WTC11 (cell line): Measurements from ENCODE around the gene RETREG1. TPM values are rescaled to one million over a fixed set of nuclear protein-coding genes. Genes with fewer than 3 reads are reported as not detected.

Source experiments
- ATAC-seq: fragments of 200-7000 bp; cut with Tn5 transposase; 2 replicates; pipeline ENCODE4 v1.10.0; 2021; ENCODE audit warnings: mild to moderate bottlenecking, moderate library complexity
- CTCF ChIA-PET: fragments of 300-600 bp; sonication (Branson Sonifier 250); formaldehyde crosslinking; loops from one replicate; lab custom pipeline; 2021; ENCODE audit warnings: antibody characterized with exemption; lab: Charles Lee
- POLR2A ChIA-PET: fragments of 350-600 bp; sonication (Branson Sonifier 250); formaldehyde crosslinking; loops from one replicate; lab custom pipeline; 2021; ENCODE audit warnings: antibody characterized with exemption; lab: Charles Lee
- DNase-seq: peaks from one replicate; pipeline ENCODE4 v3.0.0; 2021; ENCODE audit warnings: low spot score
- H3K27ac Mint-ChIP-seq: 2 replicates; pipeline ENCODE4 v1.8.0; 2021; ENCODE audit warnings: mixed read lengths
- H3K27me3 Mint-ChIP-seq: 2 replicates; pipeline ENCODE4 v1.8.0; 2021; ENCODE audit warnings: low read depth, mild to moderate bottlenecking, moderate library complexity, mixed read lengths
- H3K36me3 Mint-ChIP-seq: 2 replicates; pipeline ENCODE4 v1.8.0; 2021; ENCODE audit warnings: mixed read lengths
- H3K4me1 Mint-ChIP-seq: 2 replicates; pipeline ENCODE4 v1.8.0; 2022; ENCODE audit warnings: mixed read lengths
- H3K4me3 Mint-ChIP-seq: 2 replicates; pipeline ENCODE4 v1.8.0; 2021; ENCODE audit warnings: mild to moderate bottlenecking, moderate library complexity, mixed read lengths
- H3K9me3 Mint-ChIP-seq: 2 replicates; pipeline ENCODE4 v1.8.0; 2021; ENCODE audit warnings: mixed read lengths
- AR ChIP-seq: fragments of 250-450 bp; sonication (Bioruptor Pico); IDR thresholded peaks from 2 replicates; pipeline ENCODE4 v1.9.0; 2021; ENCODE audit warnings: mild to moderate bottlenecking
- ATF3 ChIP-seq: sonication (generic); formaldehyde crosslinking; conservative IDR thresholded peaks from 2 replicates; pipeline ENCODE4 v1.8.1; 2022; ENCODE audit warnings: mild to moderate bottlenecking, missing genetic modification reagents
- CREM ChIP-seq: sonication (generic); formaldehyde crosslinking; IDR thresholded peaks from 2 replicates; pipeline ENCODE4 v1.8.1; 2022; ENCODE audit warnings: mild to moderate bottlenecking, missing genetic modification reagents, moderate library complexity
- E2F5 ChIP-seq: sonication (generic); formaldehyde crosslinking; IDR thresholded peaks from 2 replicates; pipeline ENCODE4 v1.8.1; 2022; ENCODE audit warnings: mild to moderate bottlenecking, moderate library complexity, missing genetic modification reagents
- EMX1 ChIP-seq: fragments of 250-450 bp; sonication (Bioruptor Pico); IDR thresholded peaks from 2 replicates; pipeline ENCODE4 v1.8.0; 2021; ENCODE audit warnings: mild to moderate bottlenecking
- ESRRA ChIP-seq: sonication (generic); formaldehyde crosslinking; IDR thresholded peaks from 2 replicates; pipeline ENCODE4 v1.8.1; 2022; ENCODE audit warnings: mild to moderate bottlenecking, missing genetic modification reagents, borderline replicate concordance
- FOXP1 ChIP-seq: sonication (generic); formaldehyde crosslinking; IDR thresholded peaks from 2 replicates; pipeline ENCODE4 v1.8.0; 2022; ENCODE audit warnings: missing genetic modification reagents, mild to moderate bottlenecking, moderate library complexity, borderline replicate concordance
- MLX ChIP-seq: sonication (generic); formaldehyde crosslinking; IDR thresholded peaks from 2 replicates; pipeline ENCODE4 v1.8.1; 2023; ENCODE audit warnings: mild to moderate bottlenecking, missing genetic modification reagents, moderate library complexity
- MYBL2 ChIP-seq: sonication (generic); formaldehyde crosslinking; IDR thresholded peaks from 2 replicates; pipeline ENCODE4 v1.8.1; 2023; ENCODE audit warnings: mild to moderate bottlenecking, moderate library complexity, missing genetic modification reagents
- NR1H2 ChIP-seq: sonication (generic); formaldehyde crosslinking; IDR thresholded peaks from 2 replicates; pipeline ENCODE4 v1.9.0; 2021; ENCODE audit warnings: mild to moderate bottlenecking, moderate library complexity, missing genetic modification reagents
- NR2C2 ChIP-seq: sonication (generic); formaldehyde crosslinking; IDR thresholded peaks from 2 replicates; pipeline ENCODE4 v1.8.0; 2022; ENCODE audit warnings: mild to moderate bottlenecking, missing genetic modification reagents
- NR3C1 ChIP-seq: sonication (generic); formaldehyde crosslinking; conservative IDR thresholded peaks from 2 replicates; pipeline ENCODE4 v1.8.1; 2023; ENCODE audit warnings: low read depth, mild to moderate bottlenecking, missing genetic modification reagents
- OVOL2 ChIP-seq: fragments of 250-450 bp; sonication (Bioruptor Pico); IDR thresholded peaks from 2 replicates; pipeline ENCODE4 v1.9.0; 2021; ENCODE audit warnings: mild to moderate bottlenecking, borderline replicate concordance
- SMAD3 ChIP-seq: sonication (generic); formaldehyde crosslinking; IDR thresholded peaks from 2 replicates; pipeline ENCODE4 v1.8.0; 2022; ENCODE audit warnings: missing genetic modification reagents, mild to moderate bottlenecking, borderline replicate concordance
- TEAD1 ChIP-seq: sonication (generic); formaldehyde crosslinking; IDR thresholded peaks from 2 replicates; pipeline ENCODE4 v1.8.0; 2022; ENCODE audit warnings: mild to moderate bottlenecking, missing genetic modification reagents
- ZNF396 ChIP-seq: fragments of 250-450 bp; sonication (Bioruptor Pico); IDR thresholded peaks from 2 replicates; pipeline ENCODE4 v1.8.0; 2021; ENCODE audit warnings: mild to moderate bottlenecking, moderate library complexity, borderline replicate concordance
- ZNF671 ChIP-seq: fragments of 250-450 bp; sonication (Bioruptor Pico); IDR thresholded peaks from 2 replicates; pipeline ENCODE4 v1.8.0; 2021; ENCODE audit warnings: mild to moderate bottlenecking
- ZSCAN18 ChIP-seq: fragments of 250-450 bp; sonication (Bioruptor Pico); IDR thresholded peaks from 2 replicates; pipeline ENCODE4 v2.1.2; 2022; ENCODE audit warnings: mild to moderate bottlenecking, moderate library complexity
- total RNA-seq: library from RNA; stranded (reverse); gene quantifications from 3 replicates; pipeline ENCODE4 v1.2.3, GENCODE V29; 2021
- TF ChIP-seq, protein P1 (sequence below): sonication (generic); formaldehyde crosslinking; IDR thresholded peaks from 2 replicates; pipeline ENCODE4 v1.8.1; 2023; ENCODE audit warnings: mild to moderate bottlenecking, missing genetic modification reagents, borderline replicate concordance
- TF ChIP-seq, protein P2 (sequence below): fragments of 250-450 bp; sonication (Bioruptor Pico); IDR thresholded peaks from 2 replicates; pipeline ENCODE4 v1.8.0; 2021; ENCODE audit warnings: mild to moderate bottlenecking

The RETREG1 gene
- total RNA-seq, 1 experiment from 2014 or later, result 2.2 TPM

DNA sequence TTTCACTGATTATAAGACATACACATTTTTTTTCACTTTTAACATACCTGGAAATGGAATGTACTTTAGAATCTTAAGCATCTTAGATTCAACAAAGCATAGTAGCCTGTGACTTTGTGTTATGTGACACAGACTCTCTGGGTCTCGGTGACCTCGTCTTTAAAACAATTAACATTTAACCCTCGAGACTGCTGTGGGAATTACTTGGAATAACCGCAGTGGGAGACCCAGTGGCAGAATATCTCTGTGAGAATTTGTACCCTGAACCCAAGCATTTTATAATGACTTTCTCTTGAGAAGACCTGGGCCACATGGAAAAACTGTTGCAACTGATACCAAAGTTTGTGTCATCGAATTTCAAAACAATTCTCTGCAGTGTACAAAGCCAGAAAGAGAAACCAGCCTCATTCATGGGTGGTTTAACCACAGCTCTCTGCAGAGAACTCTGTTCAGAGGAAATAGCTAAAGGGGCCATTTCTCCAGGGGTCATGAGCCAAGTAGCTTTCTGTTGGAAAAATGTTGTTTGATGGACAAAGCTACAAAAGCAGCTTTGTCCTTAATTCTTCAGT is 10.0 kb upstream of the RETREG1 start (continued):
- TF ChIP-seq AR (CRISPR knock-in tag), result no peak
- TF ChIP-seq NR3C1, result no peak
- no peak for TF ChIP-seq FOXP1 (CRISPR knock-in tag)
- TF ChIP-seq, protein P1, sequence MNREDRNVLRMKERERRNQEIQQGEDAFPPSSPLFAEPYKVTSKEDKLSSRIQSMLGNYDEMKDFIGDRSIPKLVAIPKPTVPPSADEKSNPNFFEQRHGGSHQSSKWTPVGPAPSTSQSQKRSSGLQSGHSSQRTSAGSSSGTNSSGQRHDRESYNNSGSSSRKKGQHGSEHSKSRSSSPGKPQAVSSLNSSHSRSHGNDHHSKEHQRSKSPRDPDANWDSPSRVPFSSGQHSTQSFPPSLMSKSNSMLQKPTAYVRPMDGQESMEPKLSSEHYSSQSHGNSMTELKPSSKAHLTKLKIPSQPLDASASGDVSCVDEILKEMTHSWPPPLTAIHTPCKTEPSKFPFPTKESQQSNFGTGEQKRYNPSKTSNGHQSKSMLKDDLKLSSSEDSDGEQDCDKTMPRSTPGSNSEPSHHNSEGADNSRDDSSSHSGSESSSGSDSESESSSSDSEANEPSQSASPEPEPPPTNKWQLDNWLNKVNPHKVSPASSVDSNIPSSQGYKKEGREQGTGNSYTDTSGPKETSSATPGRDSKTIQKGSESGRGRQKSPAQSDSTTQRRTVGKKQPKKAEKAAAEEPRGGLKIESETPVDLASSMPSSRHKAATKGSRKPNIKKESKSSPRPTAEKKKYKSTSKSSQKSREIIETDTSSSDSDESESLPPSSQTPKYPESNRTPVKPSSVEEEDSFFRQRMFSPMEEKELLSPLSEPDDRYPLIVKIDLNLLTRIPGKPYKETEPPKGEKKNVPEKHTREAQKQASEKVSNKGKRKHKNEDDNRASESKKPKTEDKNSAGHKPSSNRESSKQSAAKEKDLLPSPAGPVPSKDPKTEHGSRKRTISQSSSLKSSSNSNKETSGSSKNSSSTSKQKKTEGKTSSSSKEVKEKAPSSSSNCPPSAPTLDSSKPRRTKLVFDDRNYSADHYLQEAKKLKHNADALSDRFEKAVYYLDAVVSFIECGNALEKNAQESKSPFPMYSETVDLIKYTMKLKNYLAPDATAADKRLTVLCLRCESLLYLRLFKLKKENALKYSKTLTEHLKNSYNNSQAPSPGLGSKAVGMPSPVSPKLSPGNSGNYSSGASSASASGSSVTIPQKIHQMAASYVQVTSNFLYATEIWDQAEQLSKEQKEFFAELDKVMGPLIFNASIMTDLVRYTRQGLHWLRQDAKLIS (CRISPR knock-in tag), result no peak
- no peak for TF ChIP-seq ZNF671 (CRISPR knock-in tag)
- TF ChIP-seq NR2C2 (CRISPR knock-in tag), result no peak
- no peak for TF ChIP-seq EMX1 (CRISPR knock-in tag)
- TF ChIP-seq E2F5, result no peak
- TF ChIP-seq, protein P2, sequence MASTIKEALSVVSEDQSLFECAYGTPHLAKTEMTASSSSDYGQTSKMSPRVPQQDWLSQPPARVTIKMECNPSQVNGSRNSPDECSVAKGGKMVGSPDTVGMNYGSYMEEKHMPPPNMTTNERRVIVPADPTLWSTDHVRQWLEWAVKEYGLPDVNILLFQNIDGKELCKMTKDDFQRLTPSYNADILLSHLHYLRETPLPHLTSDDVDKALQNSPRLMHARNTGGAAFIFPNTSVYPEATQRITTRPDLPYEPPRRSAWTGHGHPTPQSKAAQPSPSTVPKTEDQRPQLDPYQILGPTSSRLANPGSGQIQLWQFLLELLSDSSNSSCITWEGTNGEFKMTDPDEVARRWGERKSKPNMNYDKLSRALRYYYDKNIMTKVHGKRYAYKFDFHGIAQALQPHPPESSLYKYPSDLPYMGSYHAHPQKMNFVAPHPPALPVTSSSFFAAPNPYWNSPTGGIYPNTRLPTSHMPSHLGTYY (CRISPR knock-in tag), result no peak
- TF ChIP-seq MYBL2, result no peak
- no peak for TF ChIP-seq MLX

DNA sequence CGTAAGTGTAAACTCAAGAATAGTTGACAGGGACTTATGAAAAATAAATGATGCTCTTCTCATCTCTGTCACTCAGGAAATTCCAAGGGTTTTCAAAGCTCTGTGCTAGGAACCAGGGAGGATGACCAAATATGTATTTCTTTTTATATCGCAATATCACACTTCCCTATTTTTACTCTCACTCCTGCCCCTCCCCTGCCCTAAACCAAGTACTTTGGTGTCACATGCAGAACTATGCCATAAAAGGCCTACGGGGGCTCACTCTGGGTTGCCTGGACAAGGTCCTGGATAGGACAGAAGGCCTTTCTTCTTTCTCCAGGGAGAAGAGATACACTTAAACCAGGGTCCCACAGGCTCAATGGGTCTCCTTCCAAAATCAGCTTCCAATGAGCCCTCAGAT is 8.3 kb upstream of the RETREG1 start:
- Mint-ChIP-seq H3K4me1 (no peaks in the 10 kb centered on the region), H3K27ac (no peak overlapping the region), H3K4me3 (no peak overlapping the region), H3K27me3 (no peaks in the 10 kb centered on the region; the same call in none of the 2 replicates), H3K36me3 (no peaks in the 10 kb centered on the region), H3K9me3 (no peaks in the 10 kb centered on the region)
- no peak for ATAC-seq
- CTCF ChIA-PET, result no interaction called here
- POLR2A ChIA-PET, result no interaction called here
- DNase-seq, result no peak
- TF ChIP-seq ZSCAN18, result no peak
- TF ChIP-seq ESRRA (CRISPR knock-in tag), result no peak
- no peak for TF ChIP-seq ATF3 (CRISPR knock-in tag)
- TF ChIP-seq TEAD1 (CRISPR knock-in tag), result no peak
- TF ChIP-seq SMAD3 (CRISPR knock-in tag), result no peak
- TF ChIP-seq OVOL2 (CRISPR knock-in tag), result no peak
- no peak for TF ChIP-seq ZNF396 (CRISPR knock-in tag)
- TF ChIP-seq CREM (CRISPR knock-in tag), result no peak
- no peak for TF ChIP-seq NR1H2 (CRISPR knock-in tag)
